ENCODE data around the gene FAM120A. TPM values are rescaled to one million over a fixed set of nuclear protein-coding genes. Genes with fewer than 3 reads are reported as not detected.

The FAM120A gene
- total RNA-seq, 1 experiment from 2014 or later = 53.3 TPM

DNA sequence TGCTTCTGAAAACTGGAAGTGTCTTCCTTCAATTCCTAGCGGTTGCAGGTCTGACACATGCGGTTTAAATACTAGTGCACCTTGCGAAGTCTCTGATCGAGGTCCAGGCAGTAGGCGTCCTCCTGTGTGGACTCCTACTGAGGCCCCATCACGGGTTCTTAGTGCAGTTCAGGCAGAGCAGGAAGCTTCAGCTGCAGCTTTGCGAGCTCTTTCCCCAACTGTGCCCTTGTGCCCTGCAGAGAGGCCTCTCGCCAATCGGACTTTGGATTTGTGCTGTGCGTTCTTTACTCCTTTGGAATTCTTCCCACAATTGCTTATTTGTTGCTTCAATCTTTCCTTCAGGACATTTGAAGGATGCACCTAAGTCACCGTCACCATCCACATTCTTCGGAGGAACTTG lies 42.5 kb downstream of the FAM120A start:
- ChIA-PET CTCF (no interaction called here), POLR2A (no interaction called here)
- Mint-ChIP-seq H3K9me3 (no peaks in the 10 kb centered on the region), H3K27ac (no peak overlapping the region), H3K27me3 (ENCODE audit: low read depth) (no peaks in the 10 kb centered on the region), H3K36me3 (peaks cover 47% of the 10 kb centered on the region), H3K4me1 (peaks cover 5% of the 10 kb centered on the region; the same call in 1 of the 2 replicates), H3K4me3 (no peak overlapping the region)
- TF ChIP-seq IRF2 (CRISPR knock-in tag; IDR thresholded peaks at IDR 0.05; ENCODE audit: borderline replicate concordance, low read depth) (no peak), JUN (CRISPR knock-in tag; IDR thresholded peaks at IDR 0.05) (no peak), CREB1 (CRISPR knock-in tag; IDR thresholded peaks at IDR 0.05) (no peak), NR2C2 (CRISPR knock-in tag; IDR thresholded peaks at IDR 0.05) (no peak), SOX15 (CRISPR knock-in tag; IDR thresholded peaks at IDR 0.05) (no peak), MYBL2 (CRISPR knock-in tag; IDR thresholded peaks at IDR 0.05) (no peak), ZNF121 (CRISPR knock-in tag; IDR thresholded peaks at IDR 0.05) (no peak), SP1 (CRISPR knock-in tag; conservative IDR thresholded peaks at IDR 0.05) (no peak), FOXK1 (CRISPR knock-in tag; IDR thresholded peaks at IDR 0.05) (no peak), ZNF263 (CRISPR knock-in tag; IDR thresholded peaks at IDR 0.05; ENCODE audit: low read depth) (no peak)
- TF ChIP-seq, protein P1, sequence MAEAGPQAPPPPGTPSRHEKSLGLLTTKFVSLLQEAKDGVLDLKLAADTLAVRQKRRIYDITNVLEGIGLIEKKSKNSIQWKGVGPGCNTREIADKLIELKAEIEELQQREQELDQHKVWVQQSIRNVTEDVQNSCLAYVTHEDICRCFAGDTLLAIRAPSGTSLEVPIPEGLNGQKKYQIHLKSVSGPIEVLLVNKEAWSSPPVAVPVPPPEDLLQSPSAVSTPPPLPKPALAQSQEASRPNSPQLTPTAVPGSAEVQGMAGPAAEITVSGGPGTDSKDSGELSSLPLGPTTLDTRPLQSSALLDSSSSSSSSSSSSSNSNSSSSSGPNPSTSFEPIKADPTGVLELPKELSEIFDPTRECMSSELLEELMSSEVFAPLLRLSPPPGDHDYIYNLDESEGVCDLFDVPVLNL (CRISPR knock-in tag; IDR thresholded peaks at IDR 0.05; ENCODE audit: borderline replicate concordance, low read depth) = no peak
- TF ChIP-seq, protein P2, sequence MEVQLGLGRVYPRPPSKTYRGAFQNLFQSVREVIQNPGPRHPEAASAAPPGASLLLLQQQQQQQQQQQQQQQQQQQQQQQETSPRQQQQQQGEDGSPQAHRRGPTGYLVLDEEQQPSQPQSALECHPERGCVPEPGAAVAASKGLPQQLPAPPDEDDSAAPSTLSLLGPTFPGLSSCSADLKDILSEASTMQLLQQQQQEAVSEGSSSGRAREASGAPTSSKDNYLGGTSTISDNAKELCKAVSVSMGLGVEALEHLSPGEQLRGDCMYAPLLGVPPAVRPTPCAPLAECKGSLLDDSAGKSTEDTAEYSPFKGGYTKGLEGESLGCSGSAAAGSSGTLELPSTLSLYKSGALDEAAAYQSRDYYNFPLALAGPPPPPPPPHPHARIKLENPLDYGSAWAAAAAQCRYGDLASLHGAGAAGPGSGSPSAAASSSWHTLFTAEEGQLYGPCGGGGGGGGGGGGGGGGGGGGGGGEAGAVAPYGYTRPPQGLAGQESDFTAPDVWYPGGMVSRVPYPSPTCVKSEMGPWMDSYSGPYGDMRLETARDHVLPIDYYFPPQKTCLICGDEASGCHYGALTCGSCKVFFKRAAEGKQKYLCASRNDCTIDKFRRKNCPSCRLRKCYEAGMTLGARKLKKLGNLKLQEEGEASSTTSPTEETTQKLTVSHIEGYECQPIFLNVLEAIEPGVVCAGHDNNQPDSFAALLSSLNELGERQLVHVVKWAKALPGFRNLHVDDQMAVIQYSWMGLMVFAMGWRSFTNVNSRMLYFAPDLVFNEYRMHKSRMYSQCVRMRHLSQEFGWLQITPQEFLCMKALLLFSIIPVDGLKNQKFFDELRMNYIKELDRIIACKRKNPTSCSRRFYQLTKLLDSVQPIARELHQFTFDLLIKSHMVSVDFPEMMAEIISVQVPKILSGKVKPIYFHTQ (CRISPR knock-in tag; IDR thresholded peaks at IDR 0.05) = no peak
- TF ChIP-seq, protein P3, sequence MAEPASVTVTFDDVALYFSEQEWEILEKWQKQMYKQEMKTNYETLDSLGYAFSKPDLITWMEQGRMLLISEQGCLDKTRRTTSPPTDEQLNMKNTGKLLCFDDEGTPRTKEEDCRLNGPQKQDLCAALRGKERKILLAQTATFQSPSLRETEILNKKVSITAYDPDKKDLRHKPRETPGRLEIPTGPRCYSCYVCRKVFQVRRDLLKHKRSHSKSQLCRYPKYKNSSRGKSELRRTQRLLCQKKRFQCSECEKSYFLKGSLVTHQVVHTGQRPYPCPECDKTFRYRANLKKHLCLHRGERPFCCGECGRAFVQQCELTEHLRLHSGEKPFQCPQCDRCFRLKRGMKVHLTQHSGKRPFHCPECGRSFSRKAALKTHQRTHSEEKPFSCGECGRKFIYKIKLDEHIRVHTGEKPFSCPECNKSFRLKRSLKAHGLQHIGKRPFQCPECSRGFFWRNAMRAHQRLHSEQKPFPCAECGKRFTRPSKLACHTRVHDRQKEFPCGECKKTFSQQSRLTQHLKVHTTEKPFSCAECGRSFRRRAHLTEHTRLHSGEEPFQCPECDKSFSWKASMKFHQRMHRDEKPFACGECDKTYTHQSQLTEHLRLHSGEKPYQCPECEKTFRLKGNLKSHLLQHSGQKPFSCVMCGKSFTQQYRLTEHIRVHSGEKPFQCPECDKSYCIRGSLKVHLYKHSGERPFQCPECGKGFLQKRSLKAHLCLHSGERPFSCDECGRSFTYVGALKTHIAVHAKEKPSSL (CRISPR knock-in tag; conservative IDR thresholded peaks at IDR 0.05) = no peak
- TF ChIP-seq, protein P4, sequence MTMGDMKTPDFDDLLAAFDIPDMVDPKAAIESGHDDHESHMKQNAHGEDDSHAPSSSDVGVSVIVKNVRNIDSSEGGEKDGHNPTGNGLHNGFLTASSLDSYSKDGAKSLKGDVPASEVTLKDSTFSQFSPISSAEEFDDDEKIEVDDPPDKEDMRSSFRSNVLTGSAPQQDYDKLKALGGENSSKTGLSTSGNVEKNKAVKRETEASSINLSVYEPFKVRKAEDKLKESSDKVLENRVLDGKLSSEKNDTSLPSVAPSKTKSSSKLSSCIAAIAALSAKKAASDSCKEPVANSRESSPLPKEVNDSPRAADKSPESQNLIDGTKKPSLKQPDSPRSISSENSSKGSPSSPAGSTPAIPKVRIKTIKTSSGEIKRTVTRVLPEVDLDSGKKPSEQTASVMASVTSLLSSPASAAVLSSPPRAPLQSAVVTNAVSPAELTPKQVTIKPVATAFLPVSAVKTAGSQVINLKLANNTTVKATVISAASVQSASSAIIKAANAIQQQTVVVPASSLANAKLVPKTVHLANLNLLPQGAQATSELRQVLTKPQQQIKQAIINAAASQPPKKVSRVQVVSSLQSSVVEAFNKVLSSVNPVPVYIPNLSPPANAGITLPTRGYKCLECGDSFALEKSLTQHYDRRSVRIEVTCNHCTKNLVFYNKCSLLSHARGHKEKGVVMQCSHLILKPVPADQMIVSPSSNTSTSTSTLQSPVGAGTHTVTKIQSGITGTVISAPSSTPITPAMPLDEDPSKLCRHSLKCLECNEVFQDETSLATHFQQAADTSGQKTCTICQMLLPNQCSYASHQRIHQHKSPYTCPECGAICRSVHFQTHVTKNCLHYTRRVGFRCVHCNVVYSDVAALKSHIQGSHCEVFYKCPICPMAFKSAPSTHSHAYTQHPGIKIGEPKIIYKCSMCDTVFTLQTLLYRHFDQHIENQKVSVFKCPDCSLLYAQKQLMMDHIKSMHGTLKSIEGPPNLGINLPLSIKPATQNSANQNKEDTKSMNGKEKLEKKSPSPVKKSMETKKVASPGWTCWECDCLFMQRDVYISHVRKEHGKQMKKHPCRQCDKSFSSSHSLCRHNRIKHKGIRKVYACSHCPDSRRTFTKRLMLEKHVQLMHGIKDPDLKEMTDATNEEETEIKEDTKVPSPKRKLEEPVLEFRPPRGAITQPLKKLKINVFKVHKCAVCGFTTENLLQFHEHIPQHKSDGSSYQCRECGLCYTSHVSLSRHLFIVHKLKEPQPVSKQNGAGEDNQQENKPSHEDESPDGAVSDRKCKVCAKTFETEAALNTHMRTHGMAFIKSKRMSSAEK (CRISPR knock-in tag; IDR thresholded peaks at IDR 0.05; ENCODE audit: borderline replicate concordance) = no peak
- TF ChIP-seq, protein P5, sequence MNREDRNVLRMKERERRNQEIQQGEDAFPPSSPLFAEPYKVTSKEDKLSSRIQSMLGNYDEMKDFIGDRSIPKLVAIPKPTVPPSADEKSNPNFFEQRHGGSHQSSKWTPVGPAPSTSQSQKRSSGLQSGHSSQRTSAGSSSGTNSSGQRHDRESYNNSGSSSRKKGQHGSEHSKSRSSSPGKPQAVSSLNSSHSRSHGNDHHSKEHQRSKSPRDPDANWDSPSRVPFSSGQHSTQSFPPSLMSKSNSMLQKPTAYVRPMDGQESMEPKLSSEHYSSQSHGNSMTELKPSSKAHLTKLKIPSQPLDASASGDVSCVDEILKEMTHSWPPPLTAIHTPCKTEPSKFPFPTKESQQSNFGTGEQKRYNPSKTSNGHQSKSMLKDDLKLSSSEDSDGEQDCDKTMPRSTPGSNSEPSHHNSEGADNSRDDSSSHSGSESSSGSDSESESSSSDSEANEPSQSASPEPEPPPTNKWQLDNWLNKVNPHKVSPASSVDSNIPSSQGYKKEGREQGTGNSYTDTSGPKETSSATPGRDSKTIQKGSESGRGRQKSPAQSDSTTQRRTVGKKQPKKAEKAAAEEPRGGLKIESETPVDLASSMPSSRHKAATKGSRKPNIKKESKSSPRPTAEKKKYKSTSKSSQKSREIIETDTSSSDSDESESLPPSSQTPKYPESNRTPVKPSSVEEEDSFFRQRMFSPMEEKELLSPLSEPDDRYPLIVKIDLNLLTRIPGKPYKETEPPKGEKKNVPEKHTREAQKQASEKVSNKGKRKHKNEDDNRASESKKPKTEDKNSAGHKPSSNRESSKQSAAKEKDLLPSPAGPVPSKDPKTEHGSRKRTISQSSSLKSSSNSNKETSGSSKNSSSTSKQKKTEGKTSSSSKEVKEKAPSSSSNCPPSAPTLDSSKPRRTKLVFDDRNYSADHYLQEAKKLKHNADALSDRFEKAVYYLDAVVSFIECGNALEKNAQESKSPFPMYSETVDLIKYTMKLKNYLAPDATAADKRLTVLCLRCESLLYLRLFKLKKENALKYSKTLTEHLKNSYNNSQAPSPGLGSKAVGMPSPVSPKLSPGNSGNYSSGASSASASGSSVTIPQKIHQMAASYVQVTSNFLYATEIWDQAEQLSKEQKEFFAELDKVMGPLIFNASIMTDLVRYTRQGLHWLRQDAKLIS (CRISPR knock-in tag; IDR thresholded peaks at IDR 0.05; ENCODE audit: borderline replicate concordance) = no peak
- TF ChIP-seq, protein P6, sequence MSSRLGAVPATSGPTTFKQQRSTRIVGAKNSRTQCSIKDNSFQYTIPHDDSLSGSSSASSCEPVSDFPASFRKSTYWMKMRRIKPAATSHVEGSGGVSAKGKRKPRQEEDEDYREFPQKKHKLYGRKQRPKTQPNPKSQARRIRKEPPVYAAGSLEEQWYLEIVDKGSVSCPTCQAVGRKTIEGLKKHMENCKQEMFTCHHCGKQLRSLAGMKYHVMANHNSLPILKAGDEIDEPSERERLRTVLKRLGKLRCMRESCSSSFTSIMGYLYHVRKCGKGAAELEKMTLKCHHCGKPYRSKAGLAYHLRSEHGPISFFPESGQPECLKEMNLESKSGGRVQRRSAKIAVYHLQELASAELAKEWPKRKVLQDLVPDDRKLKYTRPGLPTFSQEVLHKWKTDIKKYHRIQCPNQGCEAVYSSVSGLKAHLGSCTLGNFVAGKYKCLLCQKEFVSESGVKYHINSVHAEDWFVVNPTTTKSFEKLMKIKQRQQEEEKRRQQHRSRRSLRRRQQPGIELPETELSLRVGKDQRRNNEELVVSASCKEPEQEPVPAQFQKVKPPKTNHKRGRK (CRISPR knock-in tag; IDR thresholded peaks at IDR 0.05; ENCODE audit: borderline replicate concordance) = no peak
- TF ChIP-seq, protein P7, sequence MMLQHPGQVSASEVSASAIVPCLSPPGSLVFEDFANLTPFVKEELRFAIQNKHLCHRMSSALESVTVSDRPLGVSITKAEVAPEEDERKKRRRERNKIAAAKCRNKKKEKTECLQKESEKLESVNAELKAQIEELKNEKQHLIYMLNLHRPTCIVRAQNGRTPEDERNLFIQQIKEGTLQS (CRISPR knock-in tag; conservative IDR thresholded peaks at IDR 0.05) = no peak
- DNase-seq (ENCODE audit: low spot score) (no peak), ATAC-seq (no peak)

Data from WTC11 (cell line).